ENCODE results near the gene UBE2D2.
A peak's percentile ranks its signal among the peaks of the same experiment; 100 is the strongest.

- TF ChIP-seq SMC3 (IDR thresholded peaks at IDR 0.05; ENCODE audit: low read depth, low read length): no peak
- TF ChIP-seq, protein P1, sequence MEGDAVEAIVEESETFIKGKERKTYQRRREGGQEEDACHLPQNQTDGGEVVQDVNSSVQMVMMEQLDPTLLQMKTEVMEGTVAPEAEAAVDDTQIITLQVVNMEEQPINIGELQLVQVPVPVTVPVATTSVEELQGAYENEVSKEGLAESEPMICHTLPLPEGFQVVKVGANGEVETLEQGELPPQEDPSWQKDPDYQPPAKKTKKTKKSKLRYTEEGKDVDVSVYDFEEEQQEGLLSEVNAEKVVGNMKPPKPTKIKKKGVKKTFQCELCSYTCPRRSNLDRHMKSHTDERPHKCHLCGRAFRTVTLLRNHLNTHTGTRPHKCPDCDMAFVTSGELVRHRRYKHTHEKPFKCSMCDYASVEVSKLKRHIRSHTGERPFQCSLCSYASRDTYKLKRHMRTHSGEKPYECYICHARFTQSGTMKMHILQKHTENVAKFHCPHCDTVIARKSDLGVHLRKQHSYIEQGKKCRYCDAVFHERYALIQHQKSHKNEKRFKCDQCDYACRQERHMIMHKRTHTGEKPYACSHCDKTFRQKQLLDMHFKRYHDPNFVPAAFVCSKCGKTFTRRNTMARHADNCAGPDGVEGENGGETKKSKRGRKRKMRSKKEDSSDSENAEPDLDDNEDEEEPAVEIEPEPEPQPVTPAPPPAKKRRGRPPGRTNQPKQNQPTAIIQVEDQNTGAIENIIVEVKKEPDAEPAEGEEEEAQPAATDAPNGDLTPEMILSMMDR (conservative IDR thresholded peaks at IDR 0.05; ENCODE audit: low read depth, low read length): no peak
- TF ChIP-seq MAFK (IDR thresholded peaks at IDR 0.05; ENCODE audit: low read depth, low read length): no peak
- no peak; the same call in 1 of the 2 replicates for TF ChIP-seq RAD21 (IDR thresholded peaks at IDR 0.05; ENCODE audit: low read length)
- TF ChIP-seq POLR2A (IDR thresholded peaks at IDR 0.05; ENCODE audit: low read depth, low read length): no peak
- TF ChIP-seq FOS (IDR thresholded peaks at IDR 0.05; ENCODE audit: low read depth, low read length): no peak
- no peak for TF ChIP-seq BHLHE40 (IDR thresholded peaks at IDR 0.05; ENCODE audit: low read depth, low read length)
- no peak for TF ChIP-seq RCOR1 (IDR thresholded peaks at IDR 0.05; ENCODE audit: insufficient replicate concordance, low read length)
- TF ChIP-seq RFX5 (IDR thresholded peaks at IDR 0.05; ENCODE audit: low read depth, low read length): no peak
- TF ChIP-seq CEBPB (IDR thresholded peaks at IDR 0.05; ENCODE audit: low read depth, low read length): no peak
- no peak for TF ChIP-seq MXI1 (IDR thresholded peaks at IDR 0.05; ENCODE audit: borderline replicate concordance, low read depth, low read length)
- TF ChIP-seq, protein P2, sequence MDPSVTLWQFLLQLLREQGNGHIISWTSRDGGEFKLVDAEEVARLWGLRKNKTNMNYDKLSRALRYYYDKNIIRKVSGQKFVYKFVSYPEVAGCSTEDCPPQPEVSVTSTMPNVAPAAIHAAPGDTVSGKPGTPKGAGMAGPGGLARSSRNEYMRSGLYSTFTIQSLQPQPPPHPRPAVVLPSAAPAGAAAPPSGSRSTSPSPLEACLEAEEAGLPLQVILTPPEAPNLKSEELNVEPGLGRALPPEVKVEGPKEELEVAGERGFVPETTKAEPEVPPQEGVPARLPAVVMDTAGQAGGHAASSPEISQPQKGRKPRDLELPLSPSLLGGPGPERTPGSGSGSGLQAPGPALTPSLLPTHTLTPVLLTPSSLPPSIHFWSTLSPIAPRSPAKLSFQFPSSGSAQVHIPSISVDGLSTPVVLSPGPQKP (IDR thresholded peaks at IDR 0.05; ENCODE audit: borderline replicate concordance, low read depth, low read length): no peak
- TF ChIP-seq USF2 (IDR thresholded peaks at IDR 0.05; ENCODE audit: low read depth, low read length): no peak
- TF ChIP-seq MAZ (IDR thresholded peaks at IDR 0.05; ENCODE audit: borderline replicate concordance, low read depth, low read length): peak; percentile 66
Measured at GRCh38 chr5:139658928-139659667, 98.0 kb downstream of the UBE2D2 start.
